OCI-LY7 (cell line): Measurements from ENCODE around the gene PRSS27. TPM values are rescaled to one million over a fixed set of nuclear protein-coding genes. Genes with fewer than 3 reads are reported as not detected.

Experiments
- BruUV-seq: library from RNA; stranded (reverse); fragments of 400-500 nt; replicated peaks from 2 replicates; lab custom pipeline; 2021; lab: Mats Ljungman, UMichigan
- CTCF ChIA-PET: fragments of 300-600 bp; sonication (Branson Sonifier 250); formaldehyde crosslinking; loops from one replicate; lab custom pipeline; 2022; ENCODE audit warnings: antibody characterized with exemption; ENCODE audit not compliant: unreplicated experiment; lab: Charles Lee
- POLR2A ChIA-PET: fragments of 300-600 bp; sonication (Branson Sonifier 250); formaldehyde crosslinking; loops from one replicate; lab custom pipeline; 2022; ENCODE audit warnings: antibody characterized with exemption; lab: Charles Lee
- DNase-seq: peaks from one replicate; pipeline ENCODE4 v3.0.0-alpha.2; 2015; ENCODE audit warnings: low spot score
- H2AFZ ChIP-seq: fragments of 200-600 bp; sonication (generic), shearing (Covaris generic); 2 replicates; pipeline ENCODE4 v1.6.1; 2014; ENCODE audit warnings: mild to moderate bottlenecking, antibody characterized with exemption, low read length, moderate library complexity
- H3K27ac ChIP-seq: fragments of 200-600 bp; sonication (generic); 2 replicates; pipeline ENCODE4 v1.5.1; 2014; ENCODE audit warnings: mixed run types, low read depth, mild to moderate bottlenecking, moderate library complexity, low read length, inconsistent platforms; ENCODE audit not compliant: poor library complexity, severe bottlenecking
- H3K36me3 ChIP-seq: fragments of 200-600 bp; sonication (generic); 2 replicates; pipeline ENCODE4 v1.6.1; 2014; ENCODE audit warnings: mild to moderate bottlenecking, antibody characterized with exemption, low read length, moderate library complexity, mixed read lengths; ENCODE audit not compliant: insufficient read depth
- H3K4me1 ChIP-seq: fragments of 200-600 bp; sonication (generic); 2 replicates; pipeline ENCODE4 v1.5.1; 2014; ENCODE audit warnings: mild to moderate bottlenecking, low read length; ENCODE audit not compliant: insufficient read depth, poor library complexity, severe bottlenecking
- H3K4me2 ChIP-seq: fragments of 200-600 bp; sonication (generic); 2 replicates; pipeline ENCODE4 v1.6.1; 2014; ENCODE audit warnings: mild to moderate bottlenecking, low read length
- H3K4me3 ChIP-seq: fragments of 200-600 bp; sonication (generic); 2 replicates; pipeline ENCODE4 v1.5.1; 2014; ENCODE audit warnings: mild to moderate bottlenecking, low read depth, low read length; ENCODE audit not compliant: poor library complexity, severe bottlenecking
- H3K79me2 ChIP-seq: fragments of 200-600 bp; sonication (generic); 2 replicates; pipeline ENCODE4 v1.6.1; 2016; ENCODE audit warnings: low read depth, mild to moderate bottlenecking, low read length, moderate library complexity, mixed read lengths; ENCODE audit not compliant: insufficient read depth
- H3K9me2 ChIP-seq: fragments of 200-600 bp; sonication (generic); 2 replicates; pipeline ENCODE4 v1.6.1; 2016; ENCODE audit warnings: mild to moderate bottlenecking, low read length, mixed read lengths; ENCODE audit not compliant: insufficient read depth
- H3K9me3 ChIP-seq: fragments of 200-600 bp; sonication (generic); 2 replicates; pipeline ENCODE4 v1.6.1; 2014; ENCODE audit warnings: mild to moderate bottlenecking, mixed run types, low read length, mixed read lengths
- H4K20me1 ChIP-seq: fragments of 200-600 bp; sonication (generic); 2 replicates; pipeline ENCODE4 v1.6.1; 2014; ENCODE audit warnings: mild to moderate bottlenecking, antibody characterized with exemption, low read length, moderate library complexity, mixed read lengths; ENCODE audit not compliant: insufficient read depth
- EZH2phosphoT487 ChIP-seq: fragments of 200-600 bp; sonication (generic); IDR thresholded peaks from 2 replicates; pipeline ENCODE4 v1.6.1; 2018; ENCODE audit warnings: low read depth, borderline replicate concordance, mild to moderate bottlenecking, mixed run types, antibody characterized with exemption, low read length, moderate library complexity, mixed read lengths
- intact Hi-C: fragments of 100-400 bp; cut with micrococcal nuclease; formaldehyde crosslinking; loops from one replicate; pipeline ENCODE4 v1.10.0; 2022; ENCODE audit not compliant: unreplicated experiment
- total RNA-seq, 2 experiments: library from RNA; depleted of rRNA in 1 of 2; stranded (reverse); fragments of >200 nt in 1 of 2; shearing (Covaris generic) in 1 of 2; gene quantifications; 2 replicates each; pipeline ENCODE4 v1.2.3, GENCODE V29; 2014 to 2022
- TF ChIP-seq, protein P1 (sequence below): fragments of 200-600 bp; sonication (generic); conservative IDR thresholded peaks from 2 replicates; pipeline ENCODE4 v1.5.1; 2014; ENCODE audit warnings: mild to moderate bottlenecking, antibody characterized with exemption, low read length, moderate library complexity, mixed read lengths

The PRSS27 gene
- total RNA-seq, 2 experiments from 2014 or later: 2.7 to 7.7 TPM

DNA sequence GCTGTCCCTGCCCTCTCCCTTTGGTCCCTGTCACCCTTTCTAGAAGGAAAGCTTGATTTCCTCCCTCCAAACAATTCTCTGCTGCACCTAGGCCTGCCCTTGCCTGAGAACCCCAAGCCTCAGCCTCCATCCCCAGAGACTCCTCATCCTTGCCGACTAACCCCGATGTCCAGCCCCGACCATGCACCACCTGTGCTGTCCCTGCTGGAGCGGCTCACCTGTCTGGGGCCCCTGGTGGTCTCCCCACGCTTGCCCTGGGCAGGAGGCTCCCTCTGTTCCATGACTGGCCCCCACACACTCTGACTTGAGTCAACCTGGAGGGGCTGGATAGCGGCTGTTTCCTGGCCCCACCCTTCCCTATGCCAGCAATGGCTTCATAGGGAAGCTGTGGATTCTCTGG, 20.5 kb upstream of the PRSS27 start:
- Histone ChIP-seq H3K9me2 (no peaks in the 10 kb centered on the region), H3K79me2 (no peaks in the 10 kb centered on the region), H3K9me3 (no peaks in the 10 kb centered on the region), H4K20me1 (no peaks in the 10 kb centered on the region), H3K36me3 (no peaks in the 10 kb centered on the region), H3K4me1 (no peaks in the 10 kb centered on the region), H2AFZ (no peak overlapping the region), H3K27ac (no peak overlapping the region), H3K4me2 (no peak overlapping the region), H3K4me3 (no peak overlapping the region)
- no TSS peak for BruUV-seq
- ChIA-PET CTCF (no interaction called here), POLR2A (no interaction called here)
- intact Hi-C loops: no loop called here
- TF ChIP-seq, protein P1, sequence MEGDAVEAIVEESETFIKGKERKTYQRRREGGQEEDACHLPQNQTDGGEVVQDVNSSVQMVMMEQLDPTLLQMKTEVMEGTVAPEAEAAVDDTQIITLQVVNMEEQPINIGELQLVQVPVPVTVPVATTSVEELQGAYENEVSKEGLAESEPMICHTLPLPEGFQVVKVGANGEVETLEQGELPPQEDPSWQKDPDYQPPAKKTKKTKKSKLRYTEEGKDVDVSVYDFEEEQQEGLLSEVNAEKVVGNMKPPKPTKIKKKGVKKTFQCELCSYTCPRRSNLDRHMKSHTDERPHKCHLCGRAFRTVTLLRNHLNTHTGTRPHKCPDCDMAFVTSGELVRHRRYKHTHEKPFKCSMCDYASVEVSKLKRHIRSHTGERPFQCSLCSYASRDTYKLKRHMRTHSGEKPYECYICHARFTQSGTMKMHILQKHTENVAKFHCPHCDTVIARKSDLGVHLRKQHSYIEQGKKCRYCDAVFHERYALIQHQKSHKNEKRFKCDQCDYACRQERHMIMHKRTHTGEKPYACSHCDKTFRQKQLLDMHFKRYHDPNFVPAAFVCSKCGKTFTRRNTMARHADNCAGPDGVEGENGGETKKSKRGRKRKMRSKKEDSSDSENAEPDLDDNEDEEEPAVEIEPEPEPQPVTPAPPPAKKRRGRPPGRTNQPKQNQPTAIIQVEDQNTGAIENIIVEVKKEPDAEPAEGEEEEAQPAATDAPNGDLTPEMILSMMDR: no peak
- no peak for TF ChIP-seq EZH2phosphoT487
- DNase-seq: no peak

GRCh38 chr16:2739625-2740430, 19.8 kb upstream of the PRSS27 start:
- no peak for DNase-seq
- Histone ChIP-seq H3K79me2 (no peaks in the 10 kb centered on the region), H3K9me2 (no peaks in the 10 kb centered on the region), H3K27ac (no peak overlapping the region), H3K36me3 (no peaks in the 10 kb centered on the region), H4K20me1 (no peaks in the 10 kb centered on the region), H2AFZ (no peak overlapping the region), H3K4me1 (no peaks in the 10 kb centered on the region), H3K4me2 (no peak overlapping the region), H3K9me3 (no peaks in the 10 kb centered on the region), H3K4me3 (no peak overlapping the region)
- CTCF ChIA-PET: no interaction called here
- TF ChIP-seq, protein P1: no peak
- no peak for TF ChIP-seq EZH2phosphoT487
- intact Hi-C loops: no loop called here
- no TSS peak for BruUV-seq
- POLR2A ChIA-PET: no interaction called here

- BruUV-seq: no TSS peak
- Histone ChIP-seq H3K9me3 (no peaks in the 10 kb centered on the region), H3K79me2 (no peaks in the 10 kb centered on the region), H3K36me3 (no peaks in the 10 kb centered on the region), H3K27ac (no peak overlapping the region), H2AFZ (no peak overlapping the region), H3K9me2 (no peaks in the 10 kb centered on the region), H3K4me1 (no peaks in the 10 kb centered on the region), H3K4me2 (no peak overlapping the region), H3K4me3 (no peak overlapping the region), H4K20me1 (no peaks in the 10 kb centered on the region)
- intact Hi-C loops: no loop called here
- POLR2A ChIA-PET: interaction anchor here (0.6 to 0.7 kb wide), 2 partner anchors 8 to 124 kb away, joined by 3 to 4 read pairs; no protein-coding TSS in a partner anchor
- TF ChIP-seq, protein P1: no peak
- no peak for TF ChIP-seq EZH2phosphoT487
- no peak for DNase-seq
- CTCF ChIA-PET: no interaction called here
Measured at GRCh38 chr16:2738615-2739014, 18.6 kb upstream of the PRSS27 start.
